Mucosa of rectum (tissue), 2 donors: ENCODE measurements around the gene ZNF653.

Source experiments
- H3K27ac ChIP-seq, 2 donors: one replicate each; pipeline ENCODE4 v1.7.0; 2013; ENCODE audit warnings: inconsistent platforms in 2 of 2, low read depth in 2 of 2, low read length in 2 of 2
- H3K27me3 ChIP-seq, 2 donors: one replicate each; pipeline ENCODE4 v1.7.0; 2013; ENCODE audit warnings: low read length in 2 of 2; ENCODE audit not compliant: control insufficient read depth in 2 of 2, insufficient read depth in 2 of 2
- H3K36me3 ChIP-seq, 2 donors: one replicate each; pipeline ENCODE4 v1.7.0; 2013; ENCODE audit warnings: low read length in 2 of 2; ENCODE audit not compliant: control insufficient read depth in 2 of 2, insufficient read depth in 2 of 2
- H3K4me1 ChIP-seq, 2 donors: one replicate each; pipeline ENCODE4 v1.7.0; 2013; ENCODE audit warnings: low read length in 2 of 2, mild to moderate bottlenecking in 1 of 2; ENCODE audit not compliant: control insufficient read depth in 2 of 2, insufficient read depth in 2 of 2
- H3K4me3 ChIP-seq, 2 donors: one replicate each; pipeline ENCODE4 v1.7.0; 2013; ENCODE audit warnings: low read length in 2 of 2
- H3K9ac ChIP-seq, 2 donors: one replicate each; pipeline ENCODE4 v1.7.0; 2013; ENCODE audit warnings: low read length in 2 of 2, low read depth in 1 of 2, mild to moderate bottlenecking in 1 of 2
- H3K9me3 ChIP-seq, 2 donors: one replicate each; pipeline ENCODE4 v1.7.0; 2013; ENCODE audit warnings: low read length in 2 of 2; ENCODE audit not compliant: control insufficient read depth in 2 of 2
- donor health status: healthy.
- donor health status: Normal muscosa, but diverticular disease.

The ZNF653 gene

GRCh38 chr19:11505504-11506100 is at the start of gene ZNF653:
Gene ZNF653 (minus strand): TSS chr19:11505839. CDS start chr19:11505786, 53 bp downstream.
- Histone ChIP-seq H3K27me3 (no peaks in the 10 kb centered on the region), H3K36me3 (peaks cover 0 to 2% of the 10 kb centered on the region in 2 donors), H3K27ac (peak within 1 kb of the TSS; percentile 94), H3K4me1 (peaks cover 6 to 11% of the 10 kb centered on the region in 2 donors), H3K9me3 (no peaks in the 10 kb centered on the region), H3K4me3 (peak within 1 kb of the TSS; percentile 81 to 85), H3K9ac (peak within 1 kb of the TSS; percentile 72 to 90)

- Histone ChIP-seq H3K4me3 (no peak overlapping the region), H3K27ac (no peak overlapping the region), H3K36me3 (peaks cover 15 to 31% of the 10 kb centered on the region in 2 donors), H3K27me3 (no peaks in the 10 kb centered on the region), H3K4me1 (peaks cover 8 to 15% of the 10 kb centered on the region in 2 donors), H3K9me3 (no peaks in the 10 kb centered on the region), H3K9ac (no peak overlapping the region)
Measured at GRCh38 chr19:11555246-11555645, 49.6 kb upstream of the ZNF653 start.

GRCh38 chr19:11554160-11554559 is 48.5 kb upstream of the ZNF653 start:
- Histone ChIP-seq H3K27me3 (no peaks in the 10 kb centered on the region), H3K36me3 (peaks cover 15 to 31% of the 10 kb centered on the region in 2 donors), H3K27ac (peak overlapping the region in 1 of 2 donors; percentile 56), H3K4me3 (no peak overlapping the region), H3K9me3 (no peaks in the 10 kb centered on the region), H3K4me1 (peaks cover 8% of the 10 kb centered on the region in 2 donors), H3K9ac (no peak overlapping the region)

GRCh38 chr19:11552666-11553372 is 47.2 kb upstream of the ZNF653 start:
- Histone ChIP-seq H3K9me3 (no peaks in the 10 kb centered on the region), H3K4me1 (peaks cover under 1 to 1% of the 10 kb centered on the region in 2 donors), H3K27ac (peak overlapping the region in 1 of 2 donors; percentile 68), H3K4me3 (no peak overlapping the region), H3K36me3 (peaks cover 15 to 31% of the 10 kb centered on the region in 2 donors), H3K9ac (no peak overlapping the region), H3K27me3 (no peaks in the 10 kb centered on the region)

GRCh38 chr19:11551603-11552235 is 46.1 kb upstream of the ZNF653 start:
- Histone ChIP-seq H3K27ac (peak overlapping the region; percentile 2 to 68), H3K9ac (no peak overlapping the region), H3K4me1 (no peaks in the 10 kb centered on the region), H3K27me3 (no peaks in the 10 kb centered on the region), H3K9me3 (no peaks in the 10 kb centered on the region), H3K4me3 (no peak overlapping the region), H3K36me3 (peaks cover 15 to 29% of the 10 kb centered on the region in 2 donors)

GRCh38 chr19:11550265-11550664 is 44.6 kb upstream of the ZNF653 start:
- Histone ChIP-seq H3K36me3 (peaks cover 15 to 21% of the 10 kb centered on the region in 2 donors), H3K4me3 (no peak overlapping the region), H3K27me3 (no peaks in the 10 kb centered on the region), H3K9me3 (no peaks in the 10 kb centered on the region), H3K4me1 (no peaks in the 10 kb centered on the region), H3K27ac (no peak overlapping the region), H3K9ac (no peak overlapping the region)

- H3K4me3 ChIP-seq: no peak overlapping the region
- H3K9ac ChIP-seq: no peak overlapping the region
- H3K36me3 ChIP-seq: peaks cover 15 to 19% of the 10 kb centered on the region in 2 donors
- no peaks in the 10 kb centered on the region for H3K4me1 ChIP-seq
- no peaks in the 10 kb centered on the region for H3K9me3 ChIP-seq
- H3K27ac ChIP-seq: no peak overlapping the region
- no peaks in the 10 kb centered on the region for H3K27me3 ChIP-seq
Measured at GRCh38 chr19:11549386-11549953, 43.8 kb upstream of the ZNF653 start.

- Histone ChIP-seq H3K4me3 (no peak overlapping the region), H3K4me1 (no peaks in the 10 kb centered on the region), H3K27ac (no peak overlapping the region), H3K36me3 (peaks cover 1 to 6% of the 10 kb centered on the region in 2 donors), H3K27me3 (no peaks in the 10 kb centered on the region), H3K9ac (no peak overlapping the region), H3K9me3 (no peaks in the 10 kb centered on the region)
Measured at GRCh38 chr19:11547929-11548700, 42.5 kb upstream of the ZNF653 start.

- H3K9ac ChIP-seq: no peak overlapping the region
- H3K4me1 ChIP-seq: peaks cover 0 to 3% of the 10 kb centered on the region in 2 donors
Measured at GRCh38 chr19:11541238-11541637, 35.6 kb upstream of the ZNF653 start.

More at GRCh38 chr19:11541238-11541637, 35.6 kb upstream of the ZNF653 start:
- Histone ChIP-seq H3K9me3 (no peaks in the 10 kb centered on the region), H3K4me3 (no peak overlapping the region), H3K36me3 (no peaks in the 10 kb centered on the region), H3K27me3 (peaks cover 5 to 15% of the 10 kb centered on the region in 2 donors), H3K27ac (no peak overlapping the region)
